Coronary artery (tissue), 2 donors: ENCODE results near the gene RAB31.

Experiments used
- DNase-seq: peaks from one replicate; pipeline ENCODE4 v3.0.0-alpha.2; 2017; ENCODE audit warnings: low spot score
- H3K27ac ChIP-seq, 2 donors: fragments of 200-600 bp; sonication (generic); one replicate each; pipeline ENCODE4 v1.5.1; 2016 to 2019
- H3K4me3 ChIP-seq: fragments of 200-600 bp; sonication (generic); 2 replicates; pipeline ENCODE4 v1.5.1; 2016; ENCODE audit warnings: mild to moderate bottlenecking, moderate library complexity
- CTCF ChIP-seq: fragments of 200-600 bp; sonication (generic); IDR thresholded peaks from one replicate; pipeline ENCODE4 v1.5.1; 2019; ENCODE audit warnings: antibody characterized with exemption

RAB31 gene

GRCh38 chr18:9838144-9838877 lies 130.2 kb downstream of the RAB31 start:
- Histone ChIP-seq H3K27ac (peak overlapping the region in 1 of 2 donors; percentile 53), H3K4me3 (no peak overlapping the region)
- DNase-seq: no peak
- no peak for TF ChIP-seq CTCF

- no peak for DNase-seq
- peak overlapping the region in 1 of 2 donors; percentile 53 for H3K27ac ChIP-seq
These were observed 131.1 kb downstream of the RAB31 start for GRCh38 chr18:9839211-9839610.

GRCh38 chr18:9839853-9840252 lies 131.8 kb downstream of the RAB31 start:
- no peak overlapping the region for H3K27ac ChIP-seq
- no peak for TF ChIP-seq CTCF
- no peak for DNase-seq
- H3K4me3 ChIP-seq: no peak overlapping the region

More at GRCh38 chr18:9839211-9839610, 131.1 kb downstream of the RAB31 start:
- H3K4me3 ChIP-seq: no peak overlapping the region
- no peak for TF ChIP-seq CTCF

- no peak for TF ChIP-seq CTCF
- Histone ChIP-seq H3K27ac (no peak overlapping the region), H3K4me3 (no peak overlapping the region)
- no peak for DNase-seq
These were observed 133.7 kb downstream of the RAB31 start for GRCh38 chr18:9841752-9842151.

DNA sequence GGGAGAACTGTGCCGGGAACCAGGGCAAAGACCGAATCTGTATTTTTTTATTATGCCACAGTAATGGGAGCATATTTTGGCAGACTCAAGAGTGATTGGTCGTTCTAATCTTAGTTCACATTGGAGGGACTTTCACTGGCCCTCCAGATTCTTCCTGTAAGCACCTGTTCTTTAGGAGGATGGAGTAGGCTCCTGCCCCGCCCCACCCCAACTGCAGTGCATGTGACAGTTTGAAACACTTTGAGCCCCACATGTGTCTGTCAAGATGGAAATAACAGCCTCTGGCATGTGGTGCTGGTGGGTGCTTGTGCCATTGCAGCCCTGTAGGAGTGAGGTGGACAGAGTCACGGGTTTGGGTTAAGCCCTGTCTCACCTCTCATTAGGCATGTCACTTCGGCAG lies 134.3 kb downstream of the RAB31 start:
- TF ChIP-seq CTCF: no peak
- Histone ChIP-seq H3K4me3 (no peak overlapping the region), H3K27ac (no peak overlapping the region)
- DNase-seq: no peak

- DNase-seq: no peak
- H3K27ac ChIP-seq: no peak overlapping the region
- TF ChIP-seq CTCF: no peak
- no peak overlapping the region for H3K4me3 ChIP-seq
These were observed 137.2 kb downstream of the RAB31 start for GRCh38 chr18:9845256-9845655.
